Astrocyte (in vitro differentiated cells and primary cell): ENCODE measurements around the gene RPS27A.

Experiments
- EZH2 ChIP-seq: IDR thresholded peaks from 2 replicates; pipeline ENCODE4 v1.6.1; 2012; ENCODE audit warnings: mild to moderate bottlenecking, low read length, inconsistent platforms; ENCODE audit not compliant: insufficient read depth
- TF ChIP-seq, protein P1 (sequence below): IDR thresholded peaks from 2 replicates; pipeline ENCODE4 v1.5.1; 2011; ENCODE audit warnings: low read depth, mild to moderate bottlenecking, inconsistent platforms, low read length, moderate library complexity; ENCODE audit not compliant: insufficient read depth

DNA sequence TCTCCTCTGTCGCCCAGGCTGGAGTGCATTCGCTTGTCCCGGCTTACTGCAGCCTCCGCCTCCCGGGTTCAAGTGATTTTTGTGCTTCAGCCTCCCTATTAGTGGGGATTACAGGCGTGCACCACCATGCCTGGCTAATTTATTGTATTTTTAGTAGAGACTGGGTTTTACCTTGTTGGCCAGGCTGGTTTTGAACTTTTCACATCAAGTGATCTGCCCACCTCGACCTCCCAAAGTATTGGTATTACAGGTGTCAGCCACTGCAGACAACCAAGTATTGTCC lies 1.1 kb downstream of the RPS27A start:
- TF ChIP-seq, protein P1, sequence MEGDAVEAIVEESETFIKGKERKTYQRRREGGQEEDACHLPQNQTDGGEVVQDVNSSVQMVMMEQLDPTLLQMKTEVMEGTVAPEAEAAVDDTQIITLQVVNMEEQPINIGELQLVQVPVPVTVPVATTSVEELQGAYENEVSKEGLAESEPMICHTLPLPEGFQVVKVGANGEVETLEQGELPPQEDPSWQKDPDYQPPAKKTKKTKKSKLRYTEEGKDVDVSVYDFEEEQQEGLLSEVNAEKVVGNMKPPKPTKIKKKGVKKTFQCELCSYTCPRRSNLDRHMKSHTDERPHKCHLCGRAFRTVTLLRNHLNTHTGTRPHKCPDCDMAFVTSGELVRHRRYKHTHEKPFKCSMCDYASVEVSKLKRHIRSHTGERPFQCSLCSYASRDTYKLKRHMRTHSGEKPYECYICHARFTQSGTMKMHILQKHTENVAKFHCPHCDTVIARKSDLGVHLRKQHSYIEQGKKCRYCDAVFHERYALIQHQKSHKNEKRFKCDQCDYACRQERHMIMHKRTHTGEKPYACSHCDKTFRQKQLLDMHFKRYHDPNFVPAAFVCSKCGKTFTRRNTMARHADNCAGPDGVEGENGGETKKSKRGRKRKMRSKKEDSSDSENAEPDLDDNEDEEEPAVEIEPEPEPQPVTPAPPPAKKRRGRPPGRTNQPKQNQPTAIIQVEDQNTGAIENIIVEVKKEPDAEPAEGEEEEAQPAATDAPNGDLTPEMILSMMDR = no peak
- no peak for TF ChIP-seq EZH2
